H1 (cell line): Measurements from ENCODE around the gene MYADM. TPM values are rescaled to one million over a fixed set of nuclear protein-coding genes. Genes with fewer than 3 reads are reported as not detected.

Source experiments
- CTCF ChIA-PET: fragments of 300-600 bp; sonication (Branson Sonifier 250); formaldehyde crosslinking; loops from one replicate; lab custom pipeline; 2021; ENCODE audit not compliant: partially characterized antibody; lab: Charles Lee
- POLR2A ChIA-PET: fragments of 300-600 bp; sonication (Branson Sonifier 250); formaldehyde crosslinking; loops from one replicate; lab custom pipeline; 2021; ENCODE audit warnings: inconsistent platforms; ENCODE audit not compliant: partially characterized antibody; lab: Charles Lee
- DNase-seq, 2 experiments: peaks; one replicate each; pipeline versions ENCODE4 v3.0.0 to v3.0.0-alpha.2; 2010 to 2022; ENCODE audit warnings: low spot score in 2 of 2, low read depth in 1 of 2, mixed read lengths in 1 of 2
- FAIRE-seq: peaks from 2 replicates; lab custom pipeline; 2011; peaks lifted over from hg19 to GRCh38; lab: Jason Lieb, UNC
- H2AFZ ChIP-seq: 2 replicates; pipeline ENCODE4 v1.8.1; 2012; ENCODE audit warnings: low read length, inconsistent platforms
- H2AK5ac ChIP-seq: 2 replicates; pipeline ENCODE4 v1.6.1; 2013; ENCODE audit warnings: low read depth, low read length
- H2BK120ac ChIP-seq: replicated peaks from 2 replicates; pipeline ENCODE3; 2013; ENCODE audit warnings: low read depth, low read length, inconsistent platforms
- H2BK12ac ChIP-seq: 2 replicates; pipeline ENCODE4 v1.6.1; 2013; ENCODE audit warnings: low read depth, low read length
- H2BK15ac ChIP-seq: 2 replicates; pipeline ENCODE4 v1.6.1; 2013; ENCODE audit warnings: low read length
- H2BK20ac ChIP-seq: 2 replicates; pipeline ENCODE4 v1.6.1; 2013; ENCODE audit warnings: low read length
- H2BK5ac ChIP-seq: 2 replicates; pipeline ENCODE4 v1.6.1; 2013; ENCODE audit warnings: low read depth, low read length
- H3K14ac ChIP-seq: 2 replicates; pipeline ENCODE4 v1.6.1; 2013; ENCODE audit warnings: inconsistent platforms; ENCODE audit not compliant: insufficient read length
- H3K18ac ChIP-seq: 2 replicates; pipeline ENCODE4 v1.6.1; 2013; ENCODE audit warnings: low read length; ENCODE audit errors: extremely low read depth
- H3K23ac ChIP-seq: 2 replicates; pipeline ENCODE4 v1.6.1; 2013; ENCODE audit warnings: inconsistent platforms; ENCODE audit not compliant: insufficient read length
- H3K23me2 ChIP-seq: 2 replicates; pipeline ENCODE4 v1.6.1; 2013; ENCODE audit warnings: low read depth, low read length
- H3K27ac ChIP-seq: 2 replicates; pipeline ENCODE4 v1.6.1; 2011; ENCODE audit warnings: low read depth, low read length, inconsistent platforms
- H3K27me3 ChIP-seq, 4 experiments: replicated peaks in 1 of 4; 1 replicate in 1 of 4; 2 replicates in 3 of 4; pipeline versions ENCODE4 v1.6.1 to v1.8.1; 2011 to 2013; ENCODE audit warnings: low read length in 3 of 4, mild to moderate bottlenecking in 3 of 4, inconsistent platforms in 2 of 4, mixed read lengths in 2 of 4, moderate library complexity in 1 of 4; ENCODE audit not compliant: control insufficient read depth in 3 of 4, insufficient read depth in 3 of 4; ENCODE audit errors: extremely low read depth in 1 of 4
- H3K36me3 ChIP-seq, 4 experiments: 2 replicates each; pipeline versions ENCODE4 v1.6.1 to v1.8.1; 2011 to 2013; ENCODE audit warnings: mild to moderate bottlenecking in 4 of 4, low read length in 3 of 4, moderate library complexity in 2 of 4, control low read depth in 1 of 4, inconsistent platforms in 1 of 4; ENCODE audit not compliant: insufficient read depth in 4 of 4, control insufficient read depth in 2 of 4
- H3K4ac ChIP-seq: replicated peaks from 2 replicates; pipeline ENCODE3; 2013; ENCODE audit warnings: low read length, low read depth, mixed read lengths, inconsistent platforms; ENCODE audit not compliant: insufficient read length
- H3K4me1 ChIP-seq, 4 experiments: replicated peaks in 1 of 4; 1 replicate in 1 of 4; 2 replicates in 3 of 4; pipeline versions ENCODE4 v1.6.1 to v1.8.1; 2011 to 2013; ENCODE audit warnings: low read length in 3 of 4, inconsistent platforms in 2 of 4, mixed read lengths in 1 of 4; ENCODE audit not compliant: insufficient read depth in 4 of 4, control insufficient read depth in 3 of 4
- H3K4me2 ChIP-seq, 2 experiments: 2 replicates each; pipeline versions ENCODE4 v1.6.1 to v1.8.1; 2011 to 2013; ENCODE audit warnings: low read depth in 2 of 2, low read length in 2 of 2, control low read depth in 1 of 2, inconsistent platforms in 1 of 2, mild to moderate bottlenecking in 1 of 2; ENCODE audit not compliant: insufficient read depth in 1 of 2
- H3K4me3 ChIP-seq, 4 experiments: fragments of 200-600, 300-600 bp in 1 of 4; sonication (generic), shearing (Covaris generic), sonication (Bioruptor Twin) in 1 of 4; 2 replicates each; pipeline versions ENCODE4 v1.5.1 to v1.8.1; 2011 to 2016; ENCODE audit warnings: low read length in 4 of 4, low read depth in 3 of 4, control low read depth in 2 of 4, inconsistent platforms in 2 of 4, mild to moderate bottlenecking in 2 of 4, mixed read lengths in 1 of 4, moderate library complexity in 1 of 4; ENCODE audit not compliant: insufficient read depth in 2 of 4; ENCODE audit errors: extremely low read depth in 1 of 4
- H3K56ac ChIP-seq: replicated peaks from 2 replicates; pipeline ENCODE3; 2013; ENCODE audit warnings: low read depth, mild to moderate bottlenecking, mixed read lengths, low read length, inconsistent platforms; ENCODE audit not compliant: insufficient read length
- H3K79me1 ChIP-seq: 2 replicates; pipeline ENCODE4 v1.6.1; 2013; ENCODE audit warnings: low read depth, low read length, control low read depth
- H3K79me2 ChIP-seq, 2 experiments: 2 replicates each; pipeline versions ENCODE4 v1.6.1 to v1.8.1; 2012 to 2013; ENCODE audit warnings: low read length in 2 of 2, mild to moderate bottlenecking in 2 of 2, inconsistent platforms in 1 of 2; ENCODE audit not compliant: insufficient read depth in 2 of 2, control insufficient read depth in 1 of 2
- H3K9ac ChIP-seq, 4 experiments: replicated peaks in 1 of 4; 1 replicate in 1 of 4; 2 replicates in 3 of 4; pipeline versions ENCODE4 v1.6.1 to v1.8.1; 2011 to 2013; ENCODE audit warnings: low read depth in 3 of 4, low read length in 3 of 4, control low read depth in 2 of 4, mild to moderate bottlenecking in 2 of 4, moderate library complexity in 2 of 4, inconsistent platforms in 1 of 4; ENCODE audit errors: extremely low read depth in 1 of 4
- H3K9me3 ChIP-seq, 2 experiments: 2 replicates each; pipeline versions ENCODE4 v1.6.1 to v1.8.1; 2012 to 2013; ENCODE audit warnings: mild to moderate bottlenecking in 2 of 2, moderate library complexity in 2 of 2, control low read depth in 1 of 2, inconsistent platforms in 1 of 2, low read depth in 1 of 2, low read length in 1 of 2, mixed read lengths in 1 of 2; ENCODE audit not compliant: insufficient read depth in 2 of 2
- H4K20me1 ChIP-seq, 2 experiments: replicated peaks in 1 of 2; 2 replicates each; pipeline versions ENCODE3 to v1.8.1; 2011 to 2013; ENCODE audit warnings: inconsistent platforms in 2 of 2, low read length in 2 of 2, mild to moderate bottlenecking in 1 of 2; ENCODE audit not compliant: insufficient read depth in 2 of 2, control insufficient read depth in 1 of 2
- H4K5ac ChIP-seq: 2 replicates; pipeline ENCODE4 v1.6.1; 2013; ENCODE audit warnings: low read length, low read depth, mixed read lengths, inconsistent platforms; ENCODE audit not compliant: insufficient read length
- H4K8ac ChIP-seq: 2 replicates; pipeline ENCODE4 v1.8.0; 2013; ENCODE audit warnings: mild to moderate bottlenecking, moderate library complexity, low read length, inconsistent platforms; ENCODE audit not compliant: insufficient read depth; ENCODE audit errors: extremely low read depth
- H4K91ac ChIP-seq: replicated peaks from 2 replicates; pipeline ENCODE3; 2013; ENCODE audit warnings: low read length, mixed read lengths, inconsistent platforms; ENCODE audit not compliant: insufficient read length
- ATF2 ChIP-seq: IDR thresholded peaks from 2 replicates; pipeline ENCODE4 v1.6.1; 2012; ENCODE audit warnings: low read length, inconsistent platforms
- BRCA1 ChIP-seq: IDR thresholded peaks from 2 replicates; pipeline ENCODE4 v1.6.1; 2012; ENCODE audit warnings: low read depth, low read length, improper control_type of control experiment
- EGR1 ChIP-seq: IDR thresholded peaks from 2 replicates; pipeline ENCODE4 v1.6.1; 2011; ENCODE audit warnings: low read depth, low read length, borderline replicate concordance
- GABPA ChIP-seq: IDR thresholded peaks from 2 replicates; pipeline ENCODE4 v1.6.1; 2011; ENCODE audit warnings: mild to moderate bottlenecking, low read length, moderate library complexity, borderline replicate concordance; ENCODE audit not compliant: insufficient read depth
- SIN3A ChIP-seq, 2 experiments: IDR thresholded peaks in 1 of 2; conservative IDR thresholded peaks in 1 of 2; 2 replicates each; pipeline ENCODE4 v1.6.1; 2011 to 2012; ENCODE audit warnings: low read length in 2 of 2, improper control_type of control experiment in 1 of 2, low read depth in 1 of 2, mild to moderate bottlenecking in 1 of 2
- TAF7 ChIP-seq: optimal IDR thresholded peaks from 2 replicates; pipeline ENCODE3; 2011; ENCODE audit warnings: low read depth, mild to moderate bottlenecking, inconsistent platforms, low read length, moderate library complexity, borderline replicate concordance
- TEAD4 ChIP-seq: IDR thresholded peaks from 2 replicates; pipeline ENCODE4 v1.6.1; 2012; ENCODE audit warnings: low read depth, low read length, inconsistent platforms, mixed read lengths
- WGBS, 2 experiments: shearing (Covaris generic) in 1 of 2; methylation state at CpG; one replicate each; pipeline versions ENCODE4 v1.1.6 to v1.1.7; 2013 to 2015; ENCODE audit warnings: low lambda C conversion rate in 2 of 2, mixed read lengths in 2 of 2, inconsistent platforms in 1 of 2, low coverage in 1 of 2, missing lambda C conversion rate in 1 of 2; ENCODE audit not compliant: insufficient replicate concordance in 2 of 2, insufficient coverage in 1 of 2, insufficient read length in 1 of 2; ENCODE audit errors: extremely low coverage in 1 of 2, missing lambda C conversion rate in 1 of 2; 5-methylcytosine and 5-hydroxymethylcytosine counted together
- polyA plus RNA-seq, 7 experiments: library from polyadenylated mRNA; depleted of rRNA in 3 of 7; stranded (reverse) in 5 of 7; unstranded in 2 of 7; fragments of >200 nt in 5 of 7; fragments of 200-250 nt in 2 of 7; gene quantifications; 1 replicate in 5 of 7; 2 replicates in 1 of 7; 4 replicates in 1 of 7; pipeline versions ENCODE4 v1.2.1 to v1.2.3, GENCODE V29; 2011 to 2013; ENCODE audit warnings: missing spikeins in 2 of 7, mixed read lengths in 2 of 7
- total RNA-seq: library from RNA; stranded (reverse); fragmentation: NEBNext Ultra II Directional; extraction: Animal tissue kit (Norgen Biotek cat#: 25700); gene quantifications from 2 replicates; pipeline ENCODE4 v1.2.1, GENCODE V29; 2021

Gene MYADM
- total and polyA plus RNA-seq, 2 of the 8 experiments (the other 6 are each of a cell fraction or from before 2014, with no cell fraction given): 70.1 to 74.2 TPM

- H3K18ac ChIP-seq: no peak overlapping the region
- H3K4me2 ChIP-seq: peak overlapping the region; percentile 98 to 100; a peak in 3 of 4 replicates
- no peak overlapping the region for H2AFZ ChIP-seq
- H2BK5ac ChIP-seq: no peak overlapping the region
- no peak overlapping the region for H2BK15ac ChIP-seq
- no peak overlapping the region for H2BK20ac ChIP-seq
- DNase-seq: no peak
- H3K23me2 ChIP-seq: peaks cover 19% of the 10 kb centered on the region
- H3K79me2 ChIP-seq: no peaks in the 10 kb centered on the region
- H2BK120ac ChIP-seq: no peak overlapping the region
- FAIRE-seq: no peak
- POLR2A ChIA-PET: interaction anchor here (0.8 to 4.7 kb wide), 6 partner anchors 12 to 77 kb away, joined by 3 to 61 read pairs (median 7); partner anchors contain the start of gene MYADM
- H3K79me1 ChIP-seq: no peaks in the 10 kb centered on the region
- no peak overlapping the region for H3K14ac ChIP-seq
- H3K9ac ChIP-seq: no peak overlapping the region
- H3K27me3 ChIP-seq: peaks cover 0 to 11% (median 3%) of the 10 kb centered on the region in 4 experiments; a peak in 4 of 7 replicates
- H3K27ac ChIP-seq: no peak overlapping the region
- no peaks in the 10 kb centered on the region for H4K20me1 ChIP-seq
- H3K4ac ChIP-seq: no peak overlapping the region
- TF ChIP-seq TAF7 (no peak), TEAD4 (no peak), BRCA1 (no peak), GABPA (no peak), EGR1 (no peak), SIN3A (conservative IDR thresholded peaks at IDR 0.05 in 1 of 2, IDR thresholded peaks at IDR 0.05 in 1 of 2; ENCODE audit: low read depth in 1 of 2, low read length in 2 of 2) (no peak), ATF2 (no peak)
- H4K5ac ChIP-seq: no peak overlapping the region
- no peaks in the 10 kb centered on the region for H3K9me3 ChIP-seq
- no peak overlapping the region for H4K91ac ChIP-seq
- peaks cover 0 to 28% (median 7%) of the 10 kb centered on the region in 4 experiments; a peak in 6 of 7 replicates for H3K4me1 ChIP-seq
- no peak overlapping the region for H2BK12ac ChIP-seq
- 80% methylated on average over 6 of the region's 12 CpGs; no CpG with 5 or more reads in 1 of the 2 experiments for WGBS, 2 experiments
- no peak overlapping the region for H2AK5ac ChIP-seq
- no peaks in the 10 kb centered on the region; a peak in 1 of 8 replicates for H3K36me3 ChIP-seq
- H3K4me3 ChIP-seq: peak overlapping the region in 2 of 4 experiments; percentile 30 to 77; a peak in 5 of 8 replicates
- CTCF ChIA-PET: interaction anchor here (0.8 to 4.0 kb wide), 14 partner anchors 12 to 302 kb away, joined by 3 to 24 read pairs (median 3); partner anchors contain the start of gene MYADM
- H3K56ac ChIP-seq: no peak overlapping the region
- no peak overlapping the region for H3K23ac ChIP-seq
- H4K8ac ChIP-seq: no peak overlapping the region
Measured at GRCh38 chr19:53884256-53884655, 16.6 kb downstream of the MYADM start.
